NT2/D1 (cell line): ENCODE data around the gene MRPL49.
A peak's percentile ranks its signal among the peaks of the same experiment; 100 is the strongest.

Source experiments
- DNase-seq: peaks from one replicate; pipeline ENCODE4 v3.0.0-alpha.2; 2011; ENCODE audit warnings: low read depth, low spot score
- H3K27me3 ChIP-seq: 2 replicates; pipeline ENCODE4 v1.6.0; 2011; ENCODE audit warnings: mild to moderate bottlenecking; ENCODE audit not compliant: insufficient read length, insufficient read depth
- H3K36me3 ChIP-seq: 2 replicates; pipeline ENCODE4 v1.6.1; 2011; ENCODE audit warnings: mild to moderate bottlenecking, low read length, mixed read lengths; ENCODE audit not compliant: insufficient read depth, insufficient read length
- H3K4me1 ChIP-seq: 2 replicates; pipeline ENCODE4 v1.5.1; 2011; ENCODE audit not compliant: insufficient read depth, insufficient read length
- H3K4me3 ChIP-seq: 2 replicates; pipeline ENCODE4 v1.5.1; 2011; ENCODE audit warnings: low read depth; ENCODE audit not compliant: insufficient read length
- H3K9ac ChIP-seq: 2 replicates; pipeline ENCODE4 v1.6.0; 2011; ENCODE audit warnings: low read depth; ENCODE audit not compliant: insufficient read length
- H3K9me3 ChIP-seq: 2 replicates; pipeline ENCODE4 v1.5.1; 2011; ENCODE audit warnings: mild to moderate bottlenecking, low read length; ENCODE audit not compliant: insufficient read depth
- SUZ12 ChIP-seq: IDR thresholded peaks from 2 replicates; pipeline ENCODE4 v1.6.1; 2011; ENCODE audit not compliant: insufficient read length, insufficient read depth; ENCODE audit errors: extremely low read depth
- YY1 ChIP-seq: IDR thresholded peaks from 2 replicates; pipeline ENCODE4 v1.6.1; 2011; ENCODE audit not compliant: insufficient read length, insufficient read depth
- ZNF274 ChIP-seq: IDR thresholded peaks from 2 replicates; pipeline ENCODE4 v1.6.1; 2011; ENCODE audit warnings: mild to moderate bottlenecking, low read depth, low read length

Gene MRPL49

GRCh38 chr11:65120831-65121230 lies 1.3 kb upstream of the MRPL49 start:
- peak overlapping the region; percentile 98 for H3K9ac ChIP-seq

GRCh38 chr11:65121447-65121864 lies 665 bp upstream of the MRPL49 start:
- H3K4me1 ChIP-seq, result peaks cover 10% of the 10 kb centered on the region

More at GRCh38 chr11:65120831-65121230, 1.3 kb upstream of the MRPL49 start:
- TF ChIP-seq ZNF274 (no peak), YY1 (no peak), SUZ12 (no peak)
- no peaks in the 10 kb centered on the region for H3K9me3 ChIP-seq
- H3K36me3 ChIP-seq, result peaks cover 71% of the 10 kb centered on the region
- DNase-seq, result no peak
- no peaks in the 10 kb centered on the region for H3K27me3 ChIP-seq
- peak overlapping the region; percentile 97 for H3K4me3 ChIP-seq
- H3K4me1 ChIP-seq, result peaks cover 12% of the 10 kb centered on the region

GRCh38 chr11:65124480-65125196 lies 2.5 kb downstream of the MRPL49 start:
- no peak for DNase-seq
- TF ChIP-seq YY1 (no peak), SUZ12 (no peak), ZNF274 (no peak)
- H3K4me1 ChIP-seq, result peaks cover 12% of the 10 kb centered on the region
- no peaks in the 10 kb centered on the region for H3K9me3 ChIP-seq
- peaks cover 84% of the 10 kb centered on the region for H3K36me3 ChIP-seq
- no peak overlapping the region for H3K4me3 ChIP-seq
- H3K27me3 ChIP-seq, result no peaks in the 10 kb centered on the region
- no peak overlapping the region for H3K9ac ChIP-seq

More at GRCh38 chr11:65121447-65121864, 665 bp upstream of the MRPL49 start:
- H3K27me3 ChIP-seq, result no peaks in the 10 kb centered on the region
- TF ChIP-seq ZNF274, result no peak
- TF ChIP-seq YY1, result no peak
- no peak for TF ChIP-seq SUZ12
- H3K36me3 ChIP-seq, result peaks cover 71% of the 10 kb centered on the region
- peak overlapping the region; percentile 98 for H3K9ac ChIP-seq
- no peak for DNase-seq
- no peaks in the 10 kb centered on the region for H3K9me3 ChIP-seq
- peak overlapping the region; percentile 97 for H3K4me3 ChIP-seq

- no peak for DNase-seq
- TF ChIP-seq SUZ12 (no peak), ZNF274 (no peak), YY1 (no peak)
- peaks cover 84% of the 10 kb centered on the region for H3K36me3 ChIP-seq
Observed at GRCh38 chr11:65125197-65126056, 3.3 kb downstream of the MRPL49 start.

GRCh38 chr11:65126624-65127274 lies 4.6 kb downstream of the MRPL49 start:
- H3K4me3 ChIP-seq, result no peak overlapping the region
- peak overlapping the region; percentile 14 for H3K9ac ChIP-seq
- no peaks in the 10 kb centered on the region for H3K9me3 ChIP-seq
- H3K27me3 ChIP-seq, result no peaks in the 10 kb centered on the region
- H3K36me3 ChIP-seq, result peaks cover 83% of the 10 kb centered on the region
- DNase-seq, result no peak
- TF ChIP-seq SUZ12 (no peak), YY1 (no peak), ZNF274 (no peak)
- H3K4me1 ChIP-seq, result peaks cover 9% of the 10 kb centered on the region

More at GRCh38 chr11:65125197-65126056, 3.3 kb downstream of the MRPL49 start:
- no peaks in the 10 kb centered on the region for H3K27me3 ChIP-seq
- no peaks in the 10 kb centered on the region for H3K9me3 ChIP-seq
- H3K9ac ChIP-seq, result no peak overlapping the region
- peaks cover 12% of the 10 kb centered on the region for H3K4me1 ChIP-seq
- H3K4me3 ChIP-seq, result no peak overlapping the region

- Histone ChIP-seq H3K27me3 (no peaks in the 10 kb centered on the region), H3K4me1 (peaks cover 11% of the 10 kb centered on the region), H3K9ac (no peak overlapping the region), H3K4me3 (no peak overlapping the region), H3K36me3 (peaks cover 91% of the 10 kb centered on the region), H3K9me3 (no peaks in the 10 kb centered on the region)
- DNase-seq, result no peak
- TF ChIP-seq SUZ12, result no peak
- TF ChIP-seq YY1, result no peak
- TF ChIP-seq ZNF274, result no peak
Observed at GRCh38 chr11:65127473-65128181, 5.5 kb downstream of the MRPL49 start.
